Trophoblast cell (in vitro differentiated cells and primary cell): ENCODE measurements around the gene AKIRIN2.

Experiments used
- DNase-seq, 2 donors: peaks; one replicate each; pipeline ENCODE4 v3.0.0-alpha.2; 2016
- H2AFZ ChIP-seq: 2 replicates; pipeline ENCODE4 v1.6.1; 2013; ENCODE audit warnings: low read length, moderate library complexity, mild to moderate bottlenecking; ENCODE audit not compliant: insufficient read depth, poor library complexity
- H2AK5ac ChIP-seq: 2 replicates; pipeline ENCODE4 v1.6.1; 2013; ENCODE audit warnings: mild to moderate bottlenecking, low read length
- H2BK120ac ChIP-seq: 2 replicates; pipeline ENCODE4 v1.6.1; 2013; ENCODE audit warnings: low read length, mild to moderate bottlenecking, moderate library complexity; ENCODE audit not compliant: insufficient read depth, poor library complexity
- H2BK12ac ChIP-seq: 2 replicates; pipeline ENCODE4 v1.6.1; 2013; ENCODE audit warnings: mild to moderate bottlenecking, low read length, moderate library complexity
- H2BK5ac ChIP-seq: 2 replicates; pipeline ENCODE4 v1.6.1; 2013; ENCODE audit warnings: low read length, low read depth, moderate library complexity, mild to moderate bottlenecking; ENCODE audit not compliant: poor library complexity
- H3K14ac ChIP-seq: 2 replicates; pipeline ENCODE4 v1.6.1; 2013; ENCODE audit warnings: mild to moderate bottlenecking, low read length
- H3K18ac ChIP-seq: 2 replicates; pipeline ENCODE4 v1.6.1; 2013; ENCODE audit warnings: mild to moderate bottlenecking, low read length
- H3K23ac ChIP-seq: 2 replicates; pipeline ENCODE4 v1.6.1; 2013; ENCODE audit warnings: low read length
- H3K27ac ChIP-seq: 2 replicates; pipeline ENCODE4 v1.5.1; 2013; ENCODE audit warnings: low read depth, mild to moderate bottlenecking, inconsistent platforms, low read length, moderate library complexity
- H3K27me3 ChIP-seq: 2 replicates; pipeline ENCODE4 v1.6.1; 2013; ENCODE audit warnings: inconsistent platforms, mild to moderate bottlenecking, low read length, moderate library complexity; ENCODE audit not compliant: insufficient read depth
- H3K36me3 ChIP-seq, 2 experiments: 1 replicate in 1 of 2; 2 replicates in 1 of 2; pipeline ENCODE4 v1.6.1; 2013; ENCODE audit warnings: low read length in 2 of 2, mild to moderate bottlenecking in 2 of 2, moderate library complexity in 1 of 2; ENCODE audit not compliant: insufficient read depth in 2 of 2, control insufficient read depth in 1 of 2
- H3K4ac ChIP-seq: 2 replicates; pipeline ENCODE4 v1.6.1; 2013; ENCODE audit warnings: low read depth, mild to moderate bottlenecking, low read length, moderate library complexity
- H3K4me1 ChIP-seq, 2 experiments: 1 replicate in 1 of 2; 2 replicates in 1 of 2; pipeline ENCODE4 v1.6.1; 2013; ENCODE audit warnings: low read length in 2 of 2, mild to moderate bottlenecking in 2 of 2, moderate library complexity in 1 of 2; ENCODE audit not compliant: insufficient read depth in 2 of 2, control insufficient read depth in 1 of 2
- H3K4me2 ChIP-seq: 2 replicates; pipeline ENCODE4 v1.6.1; 2013; ENCODE audit warnings: inconsistent platforms, mild to moderate bottlenecking, low read length, moderate library complexity
- H3K4me3 ChIP-seq: 2 replicates; pipeline ENCODE4 v1.5.1; 2013; ENCODE audit warnings: mild to moderate bottlenecking, low read depth, low read length, inconsistent platforms
- H3K79me1 ChIP-seq: one replicate; pipeline ENCODE4 v1.6.1; 2013; ENCODE audit warnings: low read length
- H3K79me2 ChIP-seq: 2 replicates; pipeline ENCODE4 v1.6.1; 2013; ENCODE audit warnings: low read length, mild to moderate bottlenecking; ENCODE audit not compliant: control insufficient read depth, insufficient read depth, poor library complexity
- H3K9ac ChIP-seq: 2 replicates; pipeline ENCODE4 v1.6.1; 2013; ENCODE audit warnings: mild to moderate bottlenecking, low read length
- H3K9me3 ChIP-seq: 2 replicates; pipeline ENCODE4 v1.6.1; 2013; ENCODE audit warnings: low read depth, mild to moderate bottlenecking, control low read depth, inconsistent platforms, low read length; ENCODE audit not compliant: insufficient read depth
- H4K12ac ChIP-seq: 2 replicates; pipeline ENCODE4 v1.6.1; 2013; ENCODE audit warnings: low read depth, mild to moderate bottlenecking, low read length, moderate library complexity
- H4K8ac ChIP-seq: 2 replicates; pipeline ENCODE4 v1.6.1; 2013; ENCODE audit warnings: low read depth, mild to moderate bottlenecking, low read length, moderate library complexity
- H4K91ac ChIP-seq: one replicate; pipeline ENCODE4 v1.6.1; 2013; ENCODE audit warnings: low read depth, mild to moderate bottlenecking, low read length, moderate library complexity
- WGBS: extraction: QIAGEN DNeasy Blood & Tissue Kit; methylation state at CpG from one replicate; pipeline ENCODE4 v1.1.7; 2013; ENCODE audit warnings: missing lambda C conversion rate; ENCODE audit not compliant: insufficient read length, insufficient coverage; ENCODE audit errors: extremely low coverage; 5-methylcytosine and 5-hydroxymethylcytosine counted together

Gene AKIRIN2

GRCh38 chr6:87672641-87673040, 29.4 kb downstream of the AKIRIN2 start:
- Histone ChIP-seq H3K4me3 (no peak overlapping the region), H4K8ac (no peak overlapping the region), H4K12ac (no peak overlapping the region), H3K4ac (no peak overlapping the region), H3K27ac (no peak overlapping the region), H3K9ac (no peak overlapping the region), H3K36me3 (peaks cover 16 to 25% of the 10 kb centered on the region in 2 experiments), H3K4me2 (no peak overlapping the region), H2AK5ac (no peak overlapping the region), H3K18ac (no peak overlapping the region), H3K9me3 (no peaks in the 10 kb centered on the region), H2BK120ac (no peak overlapping the region), H3K4me1 (no peaks in the 10 kb centered on the region), H2BK5ac (no peak overlapping the region), H4K91ac (no peak overlapping the region), H3K14ac (no peak overlapping the region), H2AFZ (no peak overlapping the region), H2BK12ac (no peak overlapping the region), H3K79me1 (no peaks in the 10 kb centered on the region), H3K79me2 (no peaks in the 10 kb centered on the region), H3K27me3 (no peaks in the 10 kb centered on the region), H3K23ac (no peak overlapping the region)
- WGBS = no CpG with 5 or more reads among the region's 2 CpGs
- no peak for DNase-seq

- Histone ChIP-seq H3K14ac (no peak overlapping the region), H4K12ac (no peak overlapping the region), H3K9ac (no peak overlapping the region), H3K79me1 (no peaks in the 10 kb centered on the region), H4K8ac (no peak overlapping the region), H3K18ac (no peak overlapping the region), H2AFZ (no peak overlapping the region), H3K27me3 (no peaks in the 10 kb centered on the region), H3K9me3 (no peaks in the 10 kb centered on the region), H3K36me3 (peaks cover 15 to 21% of the 10 kb centered on the region in 2 experiments), H3K27ac (no peak overlapping the region), H2BK5ac (no peak overlapping the region), H3K4me2 (no peak overlapping the region), H2AK5ac (no peak overlapping the region), H2BK12ac (no peak overlapping the region), H3K4me3 (no peak overlapping the region), H3K79me2 (no peaks in the 10 kb centered on the region), H3K23ac (no peak overlapping the region), H2BK120ac (no peak overlapping the region), H3K4ac (no peak overlapping the region), H4K91ac (no peak overlapping the region), H3K4me1 (no peaks in the 10 kb centered on the region)
- DNase-seq = peak in 1 of 2 donors; percentile 71
- WGBS = no CpG with 5 or more reads among the region's 6 CpGs
Observed at GRCh38 chr6:87671555-87672029, 30.4 kb downstream of the AKIRIN2 start.

- no peak overlapping the region for H3K4me2 ChIP-seq
- H3K27ac ChIP-seq = no peak overlapping the region
- no peak for DNase-seq
- no CpG with 5 or more reads among the region's 2 CpGs for WGBS
- no peak overlapping the region for H3K9ac ChIP-seq
- no peak overlapping the region for H3K23ac ChIP-seq
- H2BK5ac ChIP-seq = no peak overlapping the region
- no peak overlapping the region for H2BK120ac ChIP-seq
- no peaks in the 10 kb centered on the region for H3K27me3 ChIP-seq
- peaks cover 9 to 14% of the 10 kb centered on the region in 2 experiments for H3K36me3 ChIP-seq
- no peak overlapping the region for H4K12ac ChIP-seq
- H3K14ac ChIP-seq = no peak overlapping the region
- H3K79me1 ChIP-seq = no peaks in the 10 kb centered on the region
- H3K79me2 ChIP-seq = no peaks in the 10 kb centered on the region
- no peak overlapping the region for H4K8ac ChIP-seq
- no peak overlapping the region for H2AK5ac ChIP-seq
- H3K4ac ChIP-seq = no peak overlapping the region
- no peaks in the 10 kb centered on the region for H3K4me1 ChIP-seq
- H3K9me3 ChIP-seq = no peaks in the 10 kb centered on the region
- H3K4me3 ChIP-seq = no peak overlapping the region
- H2BK12ac ChIP-seq = no peak overlapping the region
- no peak overlapping the region for H3K18ac ChIP-seq
- H2AFZ ChIP-seq = no peak overlapping the region
- no peak overlapping the region for H4K91ac ChIP-seq
Observed at GRCh38 chr6:87670707-87671106, 31.3 kb downstream of the AKIRIN2 start.

- no peak overlapping the region for H3K23ac ChIP-seq
- DNase-seq = no peak
- no CpG with 5 or more reads among the region's 3 CpGs for whole genome bisulfite sequencing
- H3K4me2 ChIP-seq = no peak overlapping the region
- no peaks in the 10 kb centered on the region for H3K4me1 ChIP-seq
- no peaks in the 10 kb centered on the region for H3K79me1 ChIP-seq
- H2AK5ac ChIP-seq = no peak overlapping the region
- H3K36me3 ChIP-seq = peaks cover 5 to 11% of the 10 kb centered on the region in 2 experiments
- no peak overlapping the region for H4K8ac ChIP-seq
- no peak overlapping the region for H3K4me3 ChIP-seq
- no peak overlapping the region for H3K14ac ChIP-seq
- no peak overlapping the region for H2BK120ac ChIP-seq
- H3K4ac ChIP-seq = no peak overlapping the region
- no peak overlapping the region for H2AFZ ChIP-seq
- no peak overlapping the region for H4K91ac ChIP-seq
- H3K27ac ChIP-seq = no peak overlapping the region
- H3K18ac ChIP-seq = no peak overlapping the region
- no peak overlapping the region for H3K9ac ChIP-seq
- H3K79me2 ChIP-seq = no peaks in the 10 kb centered on the region
- H4K12ac ChIP-seq = no peak overlapping the region
- H2BK12ac ChIP-seq = no peak overlapping the region
- no peak overlapping the region for H2BK5ac ChIP-seq
- no peaks in the 10 kb centered on the region for H3K27me3 ChIP-seq
- H3K9me3 ChIP-seq = no peaks in the 10 kb centered on the region
Observed at GRCh38 chr6:87669051-87669450, 33.0 kb downstream of the AKIRIN2 start.
